H9 (cell line): ENCODE results near the gene RALA. TPM values are rescaled to one million over a fixed set of nuclear protein-coding genes. Genes with fewer than 3 reads are reported as not detected.

Source experiments
- DNase-seq: peaks from one replicate; pipeline ENCODE4 v3.0.0-alpha.2; 2017
- H2AFZ ChIP-seq: one replicate; pipeline ENCODE4 v1.6.1; 2013; ENCODE audit warnings: mild to moderate bottlenecking, low read length, control low read depth, moderate library complexity
- H2AK5ac ChIP-seq: 2 replicates; pipeline ENCODE4 v1.6.1; 2013; ENCODE audit warnings: low read length, control low read depth, mixed read lengths; ENCODE audit not compliant: insufficient read length
- H2BK120ac ChIP-seq: one replicate; pipeline ENCODE4 v1.6.1; 2013; ENCODE audit warnings: low read depth, mild to moderate bottlenecking, low read length, control low read depth, inconsistent platforms; ENCODE audit not compliant: poor library complexity, severe bottlenecking
- H2BK12ac ChIP-seq: 2 replicates; pipeline ENCODE4 v1.6.1; 2013; ENCODE audit warnings: low read length, control low read depth, mixed read lengths, low read depth; ENCODE audit not compliant: insufficient read length
- H2BK15ac ChIP-seq: 2 replicates; pipeline ENCODE4 v1.6.1; 2013; ENCODE audit warnings: low read depth, low read length, control low read depth
- H2BK20ac ChIP-seq: one replicate; pipeline ENCODE4 v1.6.1; 2013; ENCODE audit warnings: low read depth, mild to moderate bottlenecking, low read length, control low read depth, inconsistent platforms; ENCODE audit not compliant: poor library complexity, severe bottlenecking
- H2BK5ac ChIP-seq: 2 replicates; pipeline ENCODE4 v1.6.1; 2013; ENCODE audit warnings: low read length, control low read depth, mixed read lengths; ENCODE audit not compliant: insufficient read length
- H3K14ac ChIP-seq: 2 replicates; pipeline ENCODE4 v1.6.1; 2013; ENCODE audit warnings: low read length, control low read depth; ENCODE audit not compliant: insufficient read depth
- H3K18ac ChIP-seq: 2 replicates; pipeline ENCODE4 v1.6.1; 2013; ENCODE audit warnings: low read depth, mild to moderate bottlenecking, mixed read lengths, low read length, control low read depth; ENCODE audit not compliant: insufficient read length
- H3K23ac ChIP-seq: 2 replicates; pipeline ENCODE4 v1.6.1; 2013; ENCODE audit warnings: low read length, control low read depth, mixed read lengths, low read depth; ENCODE audit not compliant: insufficient read length
- H3K23me2 ChIP-seq: 2 replicates; pipeline ENCODE4 v1.6.1; 2013; ENCODE audit warnings: low read depth, mild to moderate bottlenecking, mixed read lengths, low read length, control low read depth; ENCODE audit not compliant: insufficient read length, poor library complexity, severe bottlenecking
- H3K27ac ChIP-seq: 2 replicates; pipeline ENCODE4 v1.5.1; 2013; ENCODE audit warnings: low read length, control low read depth, mixed read lengths, low read depth; ENCODE audit not compliant: insufficient read length
- H3K27me3 ChIP-seq: 2 replicates; pipeline ENCODE4 v1.6.1; 2013; ENCODE audit warnings: low read length, control low read depth, inconsistent platforms; ENCODE audit not compliant: insufficient read depth
- H3K4ac ChIP-seq: 2 replicates; pipeline ENCODE4 v1.6.1; 2013; ENCODE audit warnings: low read depth, mild to moderate bottlenecking, control low read depth, inconsistent platforms, low read length, moderate library complexity
- H3K4me1 ChIP-seq: 2 replicates; pipeline ENCODE4 v1.6.1; 2013; ENCODE audit warnings: low read length, control low read depth, inconsistent platforms; ENCODE audit not compliant: insufficient read depth
- H3K4me2 ChIP-seq: 2 replicates; pipeline ENCODE4 v1.6.1; 2013; ENCODE audit warnings: low read length, control low read depth, mixed read lengths; ENCODE audit not compliant: insufficient read length, insufficient read depth
- H3K56ac ChIP-seq: 2 replicates; pipeline ENCODE4 v1.6.1; 2013; ENCODE audit warnings: low read depth, mild to moderate bottlenecking, mixed read lengths, low read length, control low read depth; ENCODE audit not compliant: insufficient read length
- H3K79me1 ChIP-seq: 2 replicates; pipeline ENCODE4 v1.6.1; 2013; ENCODE audit warnings: low read depth, mild to moderate bottlenecking, moderate library complexity, low read length, control low read depth, inconsistent platforms; ENCODE audit not compliant: insufficient read depth, poor library complexity, severe bottlenecking
- H3K79me2 ChIP-seq: 2 replicates; pipeline ENCODE4 v1.6.1; 2013; ENCODE audit warnings: low read length, control low read depth, inconsistent platforms; ENCODE audit not compliant: insufficient read depth
- H3K9ac ChIP-seq: 2 replicates; pipeline ENCODE4 v1.6.1; 2013; ENCODE audit warnings: low read length, control low read depth, mixed read lengths; ENCODE audit not compliant: insufficient read length; ENCODE audit errors: extremely low read depth
- H3K9me3 ChIP-seq: one replicate; pipeline ENCODE4 v1.6.1; 2013; ENCODE audit warnings: low read depth, low read length, inconsistent platforms; ENCODE audit not compliant: control insufficient read depth
- H3T11ph ChIP-seq: one replicate; pipeline ENCODE4 v1.6.1; 2013; ENCODE audit warnings: mild to moderate bottlenecking, low read length, control low read depth, inconsistent platforms
- H4K20me1 ChIP-seq: one replicate; pipeline ENCODE4 v1.6.1; 2013; ENCODE audit not compliant: control insufficient read depth, insufficient read length, insufficient read depth
- H4K5ac ChIP-seq: 2 replicates; pipeline ENCODE4 v1.6.1; 2013; ENCODE audit warnings: low read depth, mild to moderate bottlenecking, mixed read lengths, low read length, control low read depth; ENCODE audit not compliant: insufficient read length
- H4K8ac ChIP-seq: replicated peaks from 2 replicates; pipeline ENCODE4 v1.6.1; 2013; ENCODE audit warnings: low read length, control low read depth, mixed read lengths, low read depth; ENCODE audit not compliant: insufficient read length
- H4K91ac ChIP-seq: 2 replicates; pipeline ENCODE4 v1.6.1; 2013; ENCODE audit warnings: low read depth, mild to moderate bottlenecking, moderate library complexity, mixed read lengths, low read length, control low read depth; ENCODE audit not compliant: insufficient read length
- H3K27ac Mint-ChIP-seq, 3 experiments: 2 replicates in 2 of 3; 3 replicates in 1 of 3; pipeline ENCODE4 v1.8.0; 2020 to 2021; ENCODE audit warnings: mixed read lengths in 3 of 3, mild to moderate bottlenecking in 1 of 3, moderate library complexity in 1 of 3
- H3K27me3 Mint-ChIP-seq: 2 replicates; pipeline ENCODE4 v1.8.0; 2021; ENCODE audit warnings: low read depth, mild to moderate bottlenecking, moderate library complexity, mixed read lengths
- H3K36me3 Mint-ChIP-seq, 3 experiments: 2 replicates in 2 of 3; 3 replicates in 1 of 3; pipeline ENCODE4 v1.8.0; 2020 to 2021; ENCODE audit warnings: low read depth in 3 of 3, mixed read lengths in 3 of 3; ENCODE audit not compliant: insufficient read depth in 1 of 3
- H3K4me1 Mint-ChIP-seq, 2 experiments: 2 replicates each; pipeline ENCODE4 v1.8.0; 2020; ENCODE audit warnings: mixed read lengths in 2 of 2
- H3K4me3 Mint-ChIP-seq, 2 experiments: 2 replicates in 1 of 2; 3 replicates in 1 of 2; pipeline ENCODE4 v1.8.0; 2020 to 2021; ENCODE audit warnings: mild to moderate bottlenecking in 2 of 2, mixed read lengths in 2 of 2, moderate library complexity in 1 of 2
- H3K9me3 Mint-ChIP-seq, 2 experiments: 2 replicates in 1 of 2; 3 replicates in 1 of 2; pipeline ENCODE4 v1.8.0; 2020; ENCODE audit warnings: mild to moderate bottlenecking in 2 of 2, mixed read lengths in 2 of 2, moderate library complexity in 1 of 2
- total RNA-seq: library from RNA; stranded (reverse); gene quantifications from 2 replicates; pipeline ENCODE4 v1.2.1, GENCODE V29; 2021
- TF ChIP-seq, protein P1 (sequence below): fragments of 200-600 bp; sonication (generic); conservative IDR thresholded peaks from 3 replicates; pipeline ENCODE4 v1.8.0; 2021; ENCODE audit warnings: antibody characterized with exemption, mild to moderate bottlenecking

RALA gene
- total RNA-seq, 1 experiment from 2014 or later = 57.5 TPM

- no peaks in the 10 kb centered on the region for H3K9me3 Mint-ChIP-seq
- Histone ChIP-seq H2AFZ (no peak overlapping the region), H3K4me2 (no peak overlapping the region), H3T11ph (no peak overlapping the region), H3K9ac (no peak overlapping the region), H3K79me1 (peaks cover 2% of the 10 kb centered on the region), H3K56ac (no peak overlapping the region), H3K23me2 (no peaks in the 10 kb centered on the region), H2BK15ac (no peak overlapping the region), H4K8ac (no peak overlapping the region), H2BK5ac (no peak overlapping the region), H2BK120ac (no peak overlapping the region), H3K14ac (no peak overlapping the region), H3K4me1 (peaks cover under 1% of the 10 kb centered on the region; the same call in 1 of the 2 replicates), H4K91ac (no peak overlapping the region), H3K27me3 (no peaks in the 10 kb centered on the region), H3K18ac (no peak overlapping the region), H3K9me3 (no peaks in the 10 kb centered on the region), H3K27ac (no peak overlapping the region), H3K23ac (no peak overlapping the region), H4K20me1 (no peaks in the 10 kb centered on the region), H3K79me2 (no peaks in the 10 kb centered on the region), H2BK12ac (no peak overlapping the region), H3K4ac (no peak overlapping the region), H2BK20ac (no peak overlapping the region), H2AK5ac (no peak overlapping the region), H4K5ac (no peak overlapping the region)
- no peak for DNase-seq
- H3K36me3 Mint-ChIP-seq = no peaks in the 10 kb centered on the region
- H3K4me3 Mint-ChIP-seq = no peak overlapping the region
- H3K4me1 Mint-ChIP-seq = peaks cover 3 to 4% of the 10 kb centered on the region in 2 experiments
- H3K27me3 Mint-ChIP-seq = no peaks in the 10 kb centered on the region
- TF ChIP-seq, protein P1, sequence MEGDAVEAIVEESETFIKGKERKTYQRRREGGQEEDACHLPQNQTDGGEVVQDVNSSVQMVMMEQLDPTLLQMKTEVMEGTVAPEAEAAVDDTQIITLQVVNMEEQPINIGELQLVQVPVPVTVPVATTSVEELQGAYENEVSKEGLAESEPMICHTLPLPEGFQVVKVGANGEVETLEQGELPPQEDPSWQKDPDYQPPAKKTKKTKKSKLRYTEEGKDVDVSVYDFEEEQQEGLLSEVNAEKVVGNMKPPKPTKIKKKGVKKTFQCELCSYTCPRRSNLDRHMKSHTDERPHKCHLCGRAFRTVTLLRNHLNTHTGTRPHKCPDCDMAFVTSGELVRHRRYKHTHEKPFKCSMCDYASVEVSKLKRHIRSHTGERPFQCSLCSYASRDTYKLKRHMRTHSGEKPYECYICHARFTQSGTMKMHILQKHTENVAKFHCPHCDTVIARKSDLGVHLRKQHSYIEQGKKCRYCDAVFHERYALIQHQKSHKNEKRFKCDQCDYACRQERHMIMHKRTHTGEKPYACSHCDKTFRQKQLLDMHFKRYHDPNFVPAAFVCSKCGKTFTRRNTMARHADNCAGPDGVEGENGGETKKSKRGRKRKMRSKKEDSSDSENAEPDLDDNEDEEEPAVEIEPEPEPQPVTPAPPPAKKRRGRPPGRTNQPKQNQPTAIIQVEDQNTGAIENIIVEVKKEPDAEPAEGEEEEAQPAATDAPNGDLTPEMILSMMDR = no peak
- H3K27ac Mint-ChIP-seq = no peak overlapping the region
These were observed 6.4 kb upstream of the RALA start for GRCh38 chr7:39617005-39617404.
